ENCODE measurements around the gene TMEM117.
"Not testable (repeated sequence)": the region's sequence is repeated elsewhere in the genome, so short reads cannot be mapped to it uniquely, and the experiment has no call there.

TMEM117 gene

GRCh38 chr12:44314007-44314500 lies 478.2 kb downstream of the TMEM117 start:
- no peak for DNase-seq

DNA sequence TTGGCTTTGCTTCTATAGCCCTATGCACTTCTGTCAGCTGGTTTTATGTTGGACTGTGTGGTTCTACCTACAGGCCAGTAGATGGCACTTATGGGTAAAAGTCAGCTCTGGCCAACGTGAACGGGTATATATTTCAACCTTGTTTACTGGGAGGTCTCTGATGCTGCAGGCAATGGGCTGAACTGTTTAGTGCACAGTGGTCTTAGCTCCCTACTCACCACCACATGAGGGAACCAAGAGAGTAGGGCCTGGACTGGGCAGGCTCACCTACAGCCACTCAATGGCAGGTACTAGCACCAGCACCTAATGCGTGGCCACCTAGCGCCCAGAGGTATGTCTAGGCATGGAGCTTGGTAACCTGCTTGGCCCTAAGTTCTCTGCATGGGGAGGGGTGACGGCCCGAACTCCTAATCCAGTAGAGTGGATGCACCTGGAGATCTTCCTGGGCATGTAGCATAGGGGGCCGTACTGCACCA lies 481.8 kb downstream of the TMEM117 start:
- peak; percentile 12 for DNase-seq

DNA sequence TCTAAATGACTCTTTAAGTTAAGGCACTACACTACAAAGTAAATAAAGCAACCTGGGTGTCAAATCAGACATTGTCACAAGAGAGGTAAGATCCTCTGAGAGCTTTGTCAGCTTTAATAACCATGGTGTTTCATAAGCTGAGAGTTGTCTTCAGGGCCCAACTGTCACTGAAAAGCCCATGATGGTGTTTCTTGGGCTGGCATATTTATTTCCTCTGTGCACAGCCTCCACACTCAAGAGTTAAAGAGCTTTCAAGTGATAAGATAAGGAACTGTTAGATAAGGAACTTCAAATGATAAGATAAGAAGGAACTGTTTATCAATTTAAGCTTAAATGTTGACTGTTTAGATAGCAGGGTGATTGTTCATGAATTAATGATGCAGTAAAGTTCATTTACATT lies 495.4 kb downstream of the TMEM117 start:
- no peak for DNase-seq

DNA sequence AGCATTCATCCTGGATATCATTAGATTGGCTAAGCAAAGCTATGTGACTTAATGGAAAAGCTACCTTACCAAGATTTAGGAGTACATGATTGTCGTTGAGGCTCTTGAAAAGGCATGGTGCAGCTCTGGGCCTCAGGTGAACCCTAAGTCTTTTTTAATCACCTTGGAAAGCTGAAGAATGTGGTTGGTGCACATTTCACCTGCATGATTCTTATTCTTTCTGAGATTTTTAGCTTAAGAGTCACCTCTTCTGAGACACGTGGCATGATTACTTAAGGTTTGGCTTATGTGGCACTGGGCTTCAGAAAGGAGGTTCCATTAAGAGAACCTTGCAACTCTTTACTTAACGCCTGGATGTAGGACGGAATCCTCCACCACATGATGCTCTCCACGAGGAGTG lies 498.5 kb downstream of the TMEM117 start:
- no peak for DNase-seq

GRCh38 chr12:44335030-44335429 lies 499.1 kb downstream of the TMEM117 start:
- no peak for DNase-seq

DNA sequence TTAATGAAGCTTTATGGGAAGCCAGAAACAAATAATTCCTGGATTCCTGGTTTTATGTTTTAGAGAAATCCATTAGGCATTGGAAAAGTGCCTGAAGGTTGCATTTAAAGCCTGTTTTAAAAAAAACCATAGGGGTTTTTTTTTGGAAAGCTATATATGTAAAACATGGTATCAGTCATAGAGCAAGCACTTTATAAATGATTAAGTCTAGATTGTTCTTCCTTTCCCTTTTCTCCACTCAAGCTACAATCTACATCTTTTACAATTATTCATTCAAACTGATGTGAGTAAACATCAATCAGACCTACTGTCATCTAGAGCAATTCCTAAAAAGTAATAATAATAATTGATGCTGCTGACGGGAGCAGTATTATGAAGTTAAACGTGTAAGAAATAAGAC lies 500.7 kb downstream of the TMEM117 start:
- DNase-seq = no peak

DNA sequence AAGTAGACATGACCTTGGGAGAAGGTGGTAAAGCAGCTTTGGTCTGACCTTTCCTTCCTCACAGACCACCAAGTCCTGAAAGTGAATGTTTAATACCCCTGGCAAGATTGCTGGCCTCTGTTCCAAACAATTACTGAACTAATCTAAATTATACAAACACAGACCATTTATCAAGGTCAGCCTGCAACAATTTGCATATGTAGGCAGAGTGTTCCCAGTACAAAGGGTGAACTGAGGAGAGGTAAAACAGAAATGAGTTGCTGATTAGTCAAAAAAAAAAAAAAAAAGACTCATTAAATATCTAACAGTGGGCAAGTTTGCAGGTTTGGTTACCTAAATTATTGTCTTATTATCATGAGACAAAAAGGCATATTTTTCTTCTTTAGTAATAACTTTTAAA lies 506.5 kb downstream of the TMEM117 start:
- DNase-seq = no peak

DNA sequence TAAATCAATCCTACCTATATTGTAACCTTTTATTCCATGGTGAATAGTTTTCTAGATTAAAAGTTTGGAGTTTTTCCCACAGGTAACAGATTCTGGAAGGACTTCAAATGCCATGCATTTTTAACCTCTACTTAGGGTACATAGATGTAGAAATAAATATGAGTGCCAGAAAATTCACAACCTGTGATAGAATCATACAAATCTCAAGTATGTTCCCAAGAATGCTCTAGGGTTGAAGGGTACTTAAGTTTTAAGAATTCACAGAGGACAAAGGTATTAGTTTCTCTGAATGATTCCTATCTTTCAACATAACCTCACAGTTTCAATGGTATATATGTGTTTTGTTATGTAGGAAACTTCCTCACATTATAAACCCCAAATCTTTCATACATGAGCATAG lies 511.3 kb downstream of the TMEM117 start:
- no peak for DNase-seq

DNA sequence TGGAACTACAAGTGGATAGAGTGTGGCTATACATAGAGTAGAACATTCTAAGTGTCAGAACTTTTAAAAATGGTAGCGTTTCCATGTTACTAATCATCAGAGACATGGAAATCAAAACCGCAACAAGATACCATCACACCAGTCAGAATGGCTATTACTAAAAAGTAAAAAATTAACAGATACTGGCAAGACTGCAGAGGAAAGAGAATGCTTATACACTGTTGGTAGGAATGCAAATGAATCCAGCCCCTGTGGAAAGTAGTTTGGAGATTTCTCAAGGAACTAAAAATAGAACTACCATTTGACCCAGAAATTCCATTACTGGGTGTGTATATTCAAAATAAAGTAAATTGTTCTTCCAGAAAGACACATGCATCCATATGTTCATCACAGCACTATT lies 521.6 kb downstream of the TMEM117 start:
- no peak for DNase-seq

DNA sequence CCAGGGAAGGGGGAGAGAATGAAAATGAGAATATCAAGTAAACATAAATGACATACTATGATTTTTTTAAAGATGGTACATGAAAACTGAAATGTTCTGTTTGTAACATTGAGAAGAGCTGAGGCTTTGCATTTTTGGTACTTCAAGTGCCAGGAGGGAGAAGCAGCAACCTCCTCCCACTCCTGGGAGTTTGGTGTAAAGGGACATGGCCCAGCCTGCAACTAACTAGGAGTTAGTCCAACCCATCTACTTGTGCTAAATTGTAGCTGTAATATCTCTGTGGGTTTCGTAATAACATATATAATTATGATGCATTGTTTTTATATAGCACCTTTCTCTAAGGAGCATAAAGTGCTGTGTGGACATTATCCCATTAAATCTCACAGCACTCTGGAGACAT lies 522.8 kb downstream of the TMEM117 start:
- DNase-seq = no peak

DNA sequence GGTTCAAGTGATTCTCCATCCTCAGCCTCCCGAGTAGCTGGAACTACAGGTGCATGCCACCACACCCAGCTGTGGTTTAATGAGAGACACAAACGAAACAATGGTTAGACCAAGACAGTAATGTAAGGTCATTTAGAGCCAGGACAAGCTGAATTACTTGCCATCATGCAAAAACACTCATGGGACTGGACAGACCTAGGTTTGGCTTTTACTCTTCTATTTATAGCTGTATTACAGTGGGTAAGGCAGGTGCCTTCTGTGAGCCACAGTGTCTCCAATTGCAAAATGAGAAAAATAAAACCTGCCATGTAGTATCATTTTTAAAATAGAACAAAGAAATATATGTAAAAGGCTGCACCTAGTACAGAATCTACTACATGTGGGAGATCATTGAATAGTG lies 527.1 kb downstream of the TMEM117 start:
- no peak for DNase-seq

DNA sequence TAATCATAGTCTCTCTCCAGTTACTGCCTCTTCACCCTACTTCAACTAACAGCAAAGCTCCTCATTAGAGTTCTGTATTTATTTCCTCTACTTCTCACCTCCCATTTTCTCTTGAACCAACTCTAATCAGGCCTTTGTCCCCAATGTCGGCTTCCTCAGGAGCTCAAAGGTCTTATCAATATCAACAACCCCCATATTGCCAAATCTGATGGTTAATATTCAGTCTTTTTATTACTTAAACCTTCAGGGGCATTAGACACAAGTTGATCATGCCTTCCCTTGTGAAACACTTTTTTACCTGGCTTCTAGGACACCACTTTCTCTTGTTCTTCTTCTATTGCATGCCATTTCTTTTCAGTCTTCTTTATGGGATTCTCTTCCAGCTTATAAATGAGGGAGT lies 531.3 kb downstream of the TMEM117 start:
- no peak for DNase-seq

DNA sequence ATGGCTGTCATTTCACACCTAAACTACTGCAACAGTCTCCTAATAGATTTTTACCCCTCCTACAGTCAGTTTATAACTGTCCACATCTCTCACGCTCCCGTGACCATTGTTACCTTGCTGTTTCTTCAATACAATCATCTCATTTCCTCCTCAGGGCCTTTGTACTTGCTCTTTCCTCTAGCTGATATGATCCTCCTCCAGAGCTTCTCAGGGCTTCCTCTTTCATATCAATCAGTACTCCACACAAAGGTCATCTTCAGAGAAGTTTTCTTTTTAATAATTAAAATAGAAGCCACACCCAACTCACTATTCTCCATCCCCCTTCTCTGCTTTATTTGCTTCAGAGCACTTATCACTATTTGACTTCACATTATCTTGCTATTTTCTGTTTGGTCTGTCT lies 532.0 kb downstream of the TMEM117 start:
- no peak for DNase-seq

DNA sequence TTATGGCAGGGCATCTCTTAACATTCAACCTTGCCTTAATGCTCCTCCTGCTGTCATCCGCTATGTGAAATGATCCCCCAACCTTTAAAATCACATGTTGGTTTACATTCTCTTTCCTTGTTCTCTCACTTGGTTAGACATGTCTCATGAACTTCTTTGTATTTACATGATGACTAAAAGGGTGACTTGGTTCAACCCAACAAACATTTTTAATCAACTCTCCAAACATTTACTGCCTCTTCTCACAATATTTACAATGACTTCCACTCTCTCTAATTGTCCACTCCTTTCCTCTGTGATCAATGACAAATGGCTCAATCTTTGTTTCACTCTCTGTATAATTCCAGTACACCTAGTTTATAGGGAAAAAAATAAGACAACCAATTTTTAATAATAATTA lies 534.1 kb downstream of the TMEM117 start:
- no peak for DNase-seq

DNA sequence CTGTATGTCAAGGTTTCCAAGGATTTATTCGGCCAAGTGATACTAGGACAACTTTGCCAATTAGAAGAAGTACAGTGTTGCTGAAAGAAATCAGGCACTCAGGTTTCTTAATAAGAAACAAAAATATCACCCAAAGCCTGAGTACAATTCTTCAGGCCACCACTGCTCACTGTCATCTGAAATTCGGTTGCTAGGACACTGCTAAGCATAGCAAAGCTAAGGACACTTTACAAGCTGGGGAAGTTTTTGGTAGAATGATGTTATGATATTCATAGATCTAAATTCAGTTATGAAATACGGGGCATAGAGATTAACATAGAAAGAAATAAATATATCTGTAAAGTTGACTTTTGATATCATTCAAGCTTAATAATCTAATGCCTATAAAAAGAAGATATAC lies 535.1 kb downstream of the TMEM117 start:
- DNase-seq = no peak

DNA sequence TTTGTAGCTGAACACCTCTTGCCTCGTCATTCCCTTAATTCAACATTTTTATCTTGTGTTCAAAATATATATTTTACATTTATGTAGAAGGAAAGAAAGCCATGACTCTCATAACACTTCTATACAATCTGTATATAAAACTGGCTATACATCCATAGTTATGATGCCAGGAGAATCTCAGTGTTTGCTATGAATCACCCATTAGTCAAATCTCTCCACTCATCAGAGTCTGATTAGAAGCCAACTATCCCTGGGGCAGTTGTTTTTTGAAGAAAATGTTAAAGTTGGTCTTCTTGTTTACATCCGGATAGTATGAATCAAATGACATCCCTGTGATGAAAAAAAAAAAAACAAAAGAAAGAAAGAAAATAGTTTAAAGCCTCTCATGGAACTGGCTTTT lies 536.4 kb downstream of the TMEM117 start:
- no peak for DNase-seq

DNA sequence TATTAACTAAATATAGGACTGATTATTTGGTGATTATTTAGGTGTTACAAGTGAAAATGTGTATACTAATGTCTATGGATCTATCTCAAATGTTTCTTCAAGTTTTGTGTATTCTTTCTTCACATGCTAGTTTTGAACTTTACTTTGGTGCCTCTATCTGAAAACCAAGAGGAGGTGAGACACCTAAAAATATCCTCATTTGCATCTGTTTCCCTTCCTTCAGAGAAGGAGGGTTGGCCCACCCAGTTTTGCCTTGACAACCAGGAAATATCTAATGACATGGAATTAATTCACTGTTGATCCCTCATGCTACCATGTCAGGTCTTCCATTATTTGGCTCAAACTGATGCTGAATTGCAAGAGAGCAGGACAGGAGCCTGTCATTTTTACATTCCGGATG lies 539.8 kb downstream of the TMEM117 start:
- DNase-seq = no peak

DNA sequence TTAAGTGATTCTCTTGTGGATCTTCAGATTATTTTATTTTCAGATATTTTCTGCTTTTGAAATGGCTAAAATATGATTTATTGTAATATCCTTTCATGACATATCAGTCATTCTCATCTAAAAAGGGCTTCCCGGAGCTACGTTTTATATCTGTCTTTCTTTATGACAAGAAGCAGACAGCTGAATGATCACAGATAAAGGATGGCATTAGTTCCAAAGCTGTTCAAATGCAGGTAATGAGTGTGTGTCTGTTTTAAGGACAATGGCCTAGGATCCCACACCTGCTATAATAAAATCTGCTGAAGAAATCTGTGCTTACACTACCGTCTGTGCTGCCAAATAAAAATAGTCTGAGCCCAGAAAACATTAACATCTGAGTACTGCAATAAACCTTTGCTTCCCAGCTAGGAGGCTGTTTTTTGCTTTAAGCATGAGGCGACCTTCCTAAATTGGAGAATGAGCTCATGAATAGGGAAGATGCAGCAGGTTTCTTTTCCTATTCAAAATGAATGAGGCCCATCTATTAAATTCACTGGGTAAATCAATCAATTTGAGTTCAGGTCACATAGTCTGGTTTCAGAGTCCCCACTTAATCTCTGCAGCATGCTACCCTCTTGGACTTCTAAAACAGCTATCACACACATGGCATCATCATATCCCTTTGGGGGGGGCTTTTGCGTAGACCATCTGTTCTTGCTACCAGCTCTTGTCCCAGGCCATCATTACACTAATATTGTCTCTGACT lies 541.7 kb downstream of the TMEM117 start:
- DNase-seq = no peak

DNA sequence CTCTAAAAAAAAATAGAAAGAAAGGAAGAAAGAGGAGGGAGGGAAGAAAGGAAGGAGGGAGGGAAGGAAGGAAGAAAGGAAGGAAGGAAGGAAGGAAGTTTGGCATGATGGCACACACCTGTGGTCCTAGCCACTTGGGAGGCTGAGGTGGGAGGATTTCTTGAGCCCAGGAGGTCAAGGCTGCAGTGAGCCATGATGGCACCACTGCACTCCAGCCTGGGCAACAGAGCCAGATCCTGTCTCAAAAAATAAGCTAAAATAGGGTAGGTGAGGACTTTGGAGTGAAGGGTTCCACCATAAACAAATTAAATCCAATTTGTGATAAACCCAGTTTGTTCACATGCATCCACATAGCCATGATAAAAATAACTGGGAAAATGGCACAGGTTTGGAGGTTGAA lies 543.2 kb downstream of the TMEM117 start:
- not testable (repeated sequence) for DNase-seq

DNA sequence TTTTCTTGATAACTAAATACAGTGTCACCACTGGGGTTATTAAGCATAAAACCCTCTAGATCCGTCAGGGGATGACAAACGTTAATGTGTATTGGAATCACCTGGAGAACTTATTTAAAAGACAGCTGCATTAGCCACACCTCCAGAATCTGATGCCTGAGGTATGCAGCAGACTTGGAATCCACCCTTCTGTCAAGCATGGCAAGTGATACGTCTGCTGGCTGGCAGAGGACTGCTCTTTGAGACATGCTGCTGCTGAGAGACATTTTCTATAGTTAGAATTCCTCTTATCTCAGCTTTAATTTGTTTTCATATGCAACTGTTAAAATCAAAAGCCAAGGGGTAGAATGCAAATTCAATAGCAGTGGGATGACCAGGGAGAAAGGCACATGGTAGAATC lies 544.0 kb downstream of the TMEM117 start:
- no peak for DNase-seq

DNA sequence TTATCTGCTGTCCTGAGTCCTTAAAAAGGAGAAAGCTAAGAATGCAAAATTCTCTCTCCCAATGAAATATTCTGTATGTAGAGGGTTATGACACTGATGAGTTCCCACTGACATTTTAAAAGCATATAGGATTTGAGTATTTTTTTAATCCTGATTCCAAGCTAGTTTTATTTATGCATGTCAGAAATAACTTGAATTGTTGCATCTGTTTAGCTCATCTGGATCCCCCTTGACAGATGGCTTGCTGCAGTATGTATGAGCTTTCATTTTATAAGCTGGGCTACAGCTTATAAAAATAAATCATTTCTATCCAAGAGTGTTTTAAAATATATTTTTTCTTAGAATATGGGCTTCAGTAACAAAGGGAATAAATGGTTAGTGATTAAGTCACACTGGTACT lies 545.0 kb downstream of the TMEM117 start:
- no peak for DNase-seq

DNA sequence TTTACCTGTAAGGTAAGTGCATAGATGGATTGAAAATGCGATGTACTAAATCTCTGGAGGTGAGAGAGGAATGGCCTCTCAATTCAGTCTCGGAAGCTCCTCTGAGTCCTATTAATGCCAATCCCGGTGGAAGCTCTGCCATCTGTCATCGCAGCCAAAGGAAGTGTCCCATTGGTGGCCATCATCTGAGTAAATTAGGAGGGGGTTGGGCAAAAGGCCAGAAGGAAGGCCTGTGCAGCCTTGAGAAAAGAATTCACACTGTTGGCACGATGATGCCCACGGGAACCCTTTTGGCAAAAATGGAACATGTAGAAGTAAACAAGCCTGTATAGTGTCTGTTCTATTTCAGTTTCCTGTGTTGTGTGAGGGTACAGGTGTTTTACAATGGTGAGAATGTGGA lies 545.5 kb downstream of the TMEM117 start:
- DNase-seq = no peak

DNA sequence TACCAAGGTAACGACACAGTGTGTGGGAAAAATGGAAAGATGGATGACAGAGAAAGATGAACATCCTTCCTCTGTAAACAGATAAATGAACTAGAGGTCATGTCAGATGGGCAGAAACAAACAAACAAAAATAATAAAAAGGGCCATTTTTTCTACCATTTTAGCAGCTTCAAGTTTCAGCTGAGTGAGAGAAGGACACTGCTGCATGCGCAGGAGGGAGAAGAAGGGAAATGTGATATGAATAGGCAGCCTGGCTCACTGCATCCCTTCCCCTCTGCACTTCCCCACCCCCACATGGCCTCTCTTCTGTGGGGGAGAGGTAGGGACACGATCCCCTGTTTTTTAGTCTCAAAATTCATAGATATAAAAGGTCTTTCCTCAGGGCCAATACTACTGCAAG lies 548.3 kb downstream of the TMEM117 start:
- DNase-seq = no peak

DNA sequence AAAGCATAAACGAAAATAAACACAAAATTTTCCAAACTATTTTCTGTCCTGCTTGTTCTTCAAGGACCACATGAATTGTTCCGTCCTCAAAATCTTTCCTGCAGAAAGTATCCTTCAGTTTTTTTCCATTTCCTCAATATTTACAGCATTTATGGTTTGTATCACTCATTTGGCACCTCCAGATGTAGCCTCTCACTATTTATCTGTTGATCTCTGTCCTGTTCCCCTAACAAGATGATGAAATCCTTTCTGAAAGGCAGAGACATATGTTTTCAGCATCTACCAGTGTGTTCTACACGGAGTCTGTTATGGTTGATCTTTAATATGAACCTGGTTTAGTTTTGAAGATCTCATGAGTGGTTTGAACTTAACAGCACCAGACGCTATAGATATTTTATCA lies 550.1 kb downstream of the TMEM117 start:
- no peak for DNase-seq

DNA sequence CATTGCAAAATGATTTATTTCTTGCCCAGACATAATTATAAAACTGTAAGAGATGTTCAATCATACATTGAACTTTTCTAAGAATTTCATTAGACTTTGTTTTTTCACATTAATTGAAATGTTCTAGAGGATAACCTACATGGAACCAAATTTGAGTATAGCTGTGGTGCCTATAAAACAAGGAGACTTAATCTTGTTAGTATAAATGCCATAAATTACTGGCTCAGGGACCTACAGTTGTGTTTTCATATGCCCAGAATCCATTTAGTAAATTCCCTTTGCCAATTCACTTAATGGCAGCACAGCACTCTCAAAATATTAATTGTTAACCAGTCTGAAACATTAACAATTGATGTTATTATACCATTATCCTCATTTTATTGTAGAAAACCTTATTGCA lies 551.7 kb downstream of the TMEM117 start:
- no peak for DNase-seq

Measured in MV-4-11 (cell line).